ENCODE measurements around the gene SLC4A1.

GRCh38 chr17:44262654-44263225, 5.2 kb downstream of the SLC4A1 start:
- TF ChIP-seq CTCF (IDR thresholded peaks at IDR 0.05; ENCODE audit: low read depth, low read length, missing input control) (no peak), RAD21 (IDR thresholded peaks at IDR 0.05) (no peak), REST (IDR thresholded peaks at IDR 0.05) (no peak), ATF3 (IDR thresholded peaks at IDR 0.05) (no peak)

Measured in liver (tissue), 3 donors.